Lower leg skin (tissue), 3 donors: ENCODE results near the gene EFCAB9.

Experiments used
- CTCF ChIP-seq, 3 donors: fragments of 450-650 bp; IDR thresholded peaks; one replicate each; pipeline ENCODE4 v1.5.1; 2016; ENCODE audit warnings: antibody characterized with exemption in 3 of 3, mild to moderate bottlenecking in 3 of 3, moderate library complexity in 2 of 3
- POLR2A ChIP-seq, 2 donors: fragments of 450-650 bp; IDR thresholded peaks; one replicate each; pipeline ENCODE4 v1.6.1; 2016 to 2017; ENCODE audit warnings: antibody characterized with exemption in 2 of 2, mild to moderate bottlenecking in 1 of 2, moderate library complexity in 1 of 2

DNA sequence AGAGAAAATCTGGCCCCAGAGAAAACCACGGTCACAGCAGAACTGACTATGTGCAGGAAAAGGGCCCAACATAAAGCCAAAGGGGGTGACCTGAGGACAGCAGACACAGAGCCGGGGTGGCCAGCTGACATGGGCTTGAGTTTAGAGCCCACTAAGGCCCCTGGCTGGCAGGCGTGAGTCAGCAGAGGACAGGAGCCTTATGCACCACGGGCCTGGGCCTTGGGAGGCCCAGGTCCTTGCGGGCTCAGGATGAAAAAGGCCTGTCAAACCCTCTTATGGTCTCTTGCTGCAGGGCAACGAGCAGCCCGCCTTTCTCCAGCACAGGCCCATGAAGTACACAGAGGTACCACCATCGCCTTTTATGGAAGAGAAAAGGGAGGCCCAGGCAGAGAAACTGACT is 25.7 kb upstream of the EFCAB9 start:
- TF ChIP-seq POLR2A (IDR thresholded peaks at IDR 0.05) (no peak), CTCF (IDR thresholded peaks at IDR 0.05) (no peak)
